ENCODE data around the gene IL4R.
"Not testable (repeated sequence)": the region's sequence is repeated elsewhere in the genome, so short reads cannot be mapped to it uniquely, and the experiment has no call there.

Gene IL4R

DNA sequence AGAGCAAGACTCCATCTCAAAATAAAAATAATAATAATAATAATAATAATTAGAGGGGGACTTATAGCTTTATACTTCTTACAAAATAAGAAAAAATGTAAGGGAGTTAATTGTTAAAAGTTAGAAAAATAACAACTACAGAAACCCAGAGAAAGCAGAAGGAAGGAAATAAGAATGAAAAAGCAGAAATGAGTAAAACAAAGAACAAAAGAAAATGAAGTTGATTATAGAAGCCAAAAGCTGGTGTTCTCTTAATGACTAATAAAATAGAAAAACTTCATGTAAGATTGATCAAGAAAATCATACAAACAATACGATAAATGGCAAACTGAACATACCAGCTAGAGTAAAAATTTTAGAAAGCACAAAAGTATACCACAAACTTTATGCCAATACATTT, 38.4 kb upstream of the IL4R start:
- Mint-ChIP-seq H3K27me3 (ENCODE audit: low read depth) (no peaks in the 10 kb centered on the region), H3K9me3 (peaks cover 7% of the 10 kb centered on the region), H3K27ac (peak overlapping the region; percentile 59), H3K36me3 (ENCODE audit: low read depth) (peaks cover 11% of the 10 kb centered on the region), H3K4me1 (ENCODE audit: low read depth) (peaks cover 61% of the 10 kb centered on the region), H3K4me3 (peak overlapping the region; percentile 1)
- DNase-seq (ENCODE audit: low spot score): no peak

GRCh38 chr16:27281243-27281642, 32.5 kb upstream of the IL4R start:
- peaks cover 35% of the 10 kb centered on the region for H3K36me3 Mint-ChIP-seq (ENCODE audit: low read depth)
- peak; percentile 41 for DNase-seq (ENCODE audit: low spot score)
- H3K9me3 Mint-ChIP-seq: peaks cover 3% of the 10 kb centered on the region
- peak overlapping the region; percentile 88 for H3K27ac Mint-ChIP-seq
- no peaks in the 10 kb centered on the region for H3K27me3 Mint-ChIP-seq (ENCODE audit: low read depth)
- peaks cover 59% of the 10 kb centered on the region for H3K4me1 Mint-ChIP-seq (ENCODE audit: low read depth)
- H3K4me3 Mint-ChIP-seq: peak overlapping the region; percentile 85

DNA sequence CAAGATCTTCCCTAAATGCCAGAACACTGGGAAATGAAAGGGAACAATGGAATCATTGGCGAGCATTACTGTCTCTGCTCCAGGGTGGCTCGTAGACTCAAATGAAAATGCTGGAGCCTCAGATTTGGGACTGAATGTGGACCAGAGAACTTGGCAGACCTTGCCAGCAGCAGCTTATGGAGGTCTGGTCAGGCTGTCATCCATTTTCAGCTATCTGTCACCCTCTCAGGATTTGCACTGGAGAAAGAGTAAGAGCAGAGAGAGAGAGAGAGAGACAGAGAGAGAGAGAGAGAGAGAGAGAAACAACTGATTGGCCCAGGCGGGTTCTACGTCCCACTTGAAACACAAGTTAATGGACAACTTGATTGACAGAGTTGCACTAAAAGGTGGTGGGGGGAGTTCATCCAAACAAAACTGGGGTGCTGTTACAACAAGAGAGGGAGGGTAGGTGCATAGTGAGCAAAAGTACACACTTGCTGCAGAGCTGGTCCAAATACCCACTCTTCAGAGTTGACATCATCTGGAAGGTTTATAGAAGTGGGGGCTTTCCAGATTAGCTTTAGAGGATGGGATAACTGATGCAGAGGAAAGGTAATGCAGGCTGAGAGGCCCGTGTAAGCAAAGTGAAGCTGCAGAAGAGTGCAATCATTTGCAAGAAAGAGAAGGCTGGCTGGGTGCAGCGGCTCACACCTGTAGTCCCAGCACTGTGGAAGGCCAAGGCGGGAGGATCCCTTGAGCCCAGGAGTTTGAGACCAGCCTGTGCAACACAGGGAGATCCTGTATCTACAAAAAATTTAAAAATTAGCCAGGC, 28.7 kb upstream of the IL4R start:
- Mint-ChIP-seq H3K27ac (peak overlapping the region; percentile 74), H3K4me3 (peak overlapping the region; percentile 56), H3K4me1 (ENCODE audit: low read depth) (peaks cover 72% of the 10 kb centered on the region), H3K27me3 (ENCODE audit: low read depth) (no peaks in the 10 kb centered on the region), H3K36me3 (ENCODE audit: low read depth) (peaks cover 61% of the 10 kb centered on the region), H3K9me3 (peaks cover 7% of the 10 kb centered on the region)
- DNase-seq (ENCODE audit: low spot score): no peak

DNA sequence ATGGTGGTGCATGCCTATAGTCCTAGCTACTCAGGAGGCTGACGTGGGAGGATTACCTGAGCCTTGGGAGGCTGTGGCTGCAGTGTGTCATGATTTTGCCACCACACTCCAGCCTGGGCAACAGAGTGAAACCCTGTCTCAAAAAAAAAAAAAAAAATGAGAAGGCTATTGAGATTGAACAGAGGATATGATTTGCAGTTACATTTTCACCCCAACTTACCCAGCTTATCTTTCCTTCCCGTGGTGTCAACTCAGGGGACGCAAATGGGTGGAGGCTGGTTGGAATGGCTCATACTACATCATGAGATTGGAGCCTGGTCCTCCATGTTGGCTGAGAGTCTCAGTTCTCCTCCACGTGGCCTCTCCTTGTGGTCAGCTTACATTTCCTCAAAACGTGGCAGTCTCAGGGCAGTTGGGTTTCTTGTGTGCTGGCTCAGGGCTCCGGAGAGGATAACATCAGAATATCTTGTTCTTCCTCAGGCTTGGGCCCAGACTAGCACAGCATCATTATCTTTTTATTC, 28.0 kb upstream of the IL4R start:
- peaks cover 79% of the 10 kb centered on the region for H3K4me1 Mint-ChIP-seq (ENCODE audit: low read depth)
- peak; percentile 56 for DNase-seq (ENCODE audit: low spot score)
- H3K27ac Mint-ChIP-seq: peak overlapping the region; percentile 74
- H3K9me3 Mint-ChIP-seq: peaks cover 7% of the 10 kb centered on the region
- H3K36me3 Mint-ChIP-seq (ENCODE audit: low read depth): peaks cover 67% of the 10 kb centered on the region
- no peaks in the 10 kb centered on the region for H3K27me3 Mint-ChIP-seq (ENCODE audit: low read depth)
- H3K4me3 Mint-ChIP-seq: peak overlapping the region; percentile 56

- H3K4me3 Mint-ChIP-seq: no peak overlapping the region
- peaks cover 81% of the 10 kb centered on the region for H3K4me1 Mint-ChIP-seq (ENCODE audit: low read depth)
- DNase-seq (ENCODE audit: low spot score): no peak
- H3K9me3 Mint-ChIP-seq: peaks cover 7% of the 10 kb centered on the region
- peaks cover 65% of the 10 kb centered on the region for H3K36me3 Mint-ChIP-seq (ENCODE audit: low read depth)
- no peaks in the 10 kb centered on the region for H3K27me3 Mint-ChIP-seq (ENCODE audit: low read depth)
- peak overlapping the region; percentile 74 for H3K27ac Mint-ChIP-seq
Observed at GRCh38 chr16:27286451-27286850, 27.3 kb upstream of the IL4R start.

GRCh38 chr16:27287051-27287811, 26.5 kb upstream of the IL4R start:
- Mint-ChIP-seq H3K27ac (no peak overlapping the region), H3K9me3 (peaks cover 7% of the 10 kb centered on the region), H3K4me1 (ENCODE audit: low read depth) (peaks cover 81% of the 10 kb centered on the region), H3K27me3 (ENCODE audit: low read depth) (no peaks in the 10 kb centered on the region), H3K36me3 (ENCODE audit: low read depth) (peaks cover 65% of the 10 kb centered on the region), H3K4me3 (no peak overlapping the region)
- DNase-seq (ENCODE audit: low spot score): no peak

GRCh38 chr16:27287887-27288286, 25.9 kb upstream of the IL4R start:
- H3K27ac Mint-ChIP-seq: peak overlapping the region; percentile 58

DNA sequence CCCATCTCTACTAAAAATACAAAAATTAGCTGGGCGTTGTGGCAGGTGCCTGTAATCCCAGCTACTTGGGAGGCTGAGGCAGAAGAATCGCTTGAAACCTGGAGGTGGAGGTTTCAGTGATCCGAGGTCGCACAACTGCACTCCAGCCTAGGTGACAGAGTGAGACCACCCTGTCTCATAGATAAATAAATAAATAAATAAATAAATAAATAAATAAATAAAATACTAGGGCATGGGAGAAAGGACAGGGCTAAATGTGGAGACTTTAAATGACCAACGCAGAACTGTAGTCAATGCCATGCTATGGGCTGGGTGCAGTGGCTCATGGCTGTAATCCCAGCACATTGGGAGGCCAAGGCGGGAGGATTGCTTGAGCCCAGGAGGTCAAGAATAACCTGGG, 25.5 kb upstream of the IL4R start:
- H3K9me3 Mint-ChIP-seq; DNase-seq (ENCODE audit: low spot score); H3K27me3 Mint-ChIP-seq (ENCODE audit: low read depth): not testable (repeated sequence)
- Mint-ChIP-seq H3K27ac (peak overlapping the region; percentile 76), H3K4me3 (peak overlapping the region; percentile 49), H3K36me3 (ENCODE audit: low read depth) (peaks cover 60% of the 10 kb centered on the region), H3K4me1 (ENCODE audit: low read depth) (peaks cover 78% of the 10 kb centered on the region)

More at GRCh38 chr16:27287887-27288286, 25.9 kb upstream of the IL4R start:
- Mint-ChIP-seq H3K36me3 (ENCODE audit: low read depth) (peaks cover 61% of the 10 kb centered on the region), H3K4me1 (ENCODE audit: low read depth) (peaks cover 79% of the 10 kb centered on the region), H3K27me3 (ENCODE audit: low read depth) (no peaks in the 10 kb centered on the region), H3K4me3 (no peak overlapping the region), H3K9me3 (peaks cover 7% of the 10 kb centered on the region)
- no peak for DNase-seq (ENCODE audit: low spot score)

GRCh38 chr16:27289669-27290068, 24.1 kb upstream of the IL4R start:
- peaks cover 50% of the 10 kb centered on the region for H3K36me3 Mint-ChIP-seq (ENCODE audit: low read depth)

DNA sequence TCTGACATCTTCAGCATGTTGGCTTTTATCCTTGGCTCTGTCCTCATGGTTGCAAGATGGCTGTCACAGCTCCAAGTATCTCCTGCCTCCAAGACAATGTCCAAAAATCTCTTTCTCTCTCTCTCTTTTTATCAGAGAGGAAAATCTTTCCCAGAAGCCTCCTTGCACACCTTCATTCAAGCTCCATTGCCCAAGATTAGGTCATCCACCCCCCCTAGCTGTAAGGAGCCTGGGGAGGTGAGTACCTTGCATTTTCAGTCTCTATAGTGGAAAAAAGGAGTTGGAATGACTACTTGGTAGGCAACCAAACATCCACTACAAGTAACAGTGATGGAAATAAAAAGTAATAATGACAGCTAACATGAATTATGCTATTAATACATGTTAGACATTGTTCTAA, 23.2 kb upstream of the IL4R start:
- peaks cover 66% of the 10 kb centered on the region for H3K4me1 Mint-ChIP-seq (ENCODE audit: low read depth)
- DNase-seq (ENCODE audit: low spot score): no peak
- peaks cover 7% of the 10 kb centered on the region for H3K9me3 Mint-ChIP-seq
- H3K27ac Mint-ChIP-seq: peak overlapping the region; percentile 81
- H3K36me3 Mint-ChIP-seq (ENCODE audit: low read depth): peaks cover 42% of the 10 kb centered on the region
- H3K4me3 Mint-ChIP-seq: peak overlapping the region; percentile 5
- no peaks in the 10 kb centered on the region for H3K27me3 Mint-ChIP-seq (ENCODE audit: low read depth)

More at GRCh38 chr16:27289669-27290068, 24.1 kb upstream of the IL4R start:
- Mint-ChIP-seq H3K27me3 (ENCODE audit: low read depth) (no peaks in the 10 kb centered on the region), H3K4me3 (peak overlapping the region; percentile 64), H3K9me3 (peaks cover 7% of the 10 kb centered on the region), H3K4me1 (ENCODE audit: low read depth) (peaks cover 69% of the 10 kb centered on the region), H3K27ac (peak overlapping the region; percentile 81)
- no peak for DNase-seq (ENCODE audit: low spot score)

DNA sequence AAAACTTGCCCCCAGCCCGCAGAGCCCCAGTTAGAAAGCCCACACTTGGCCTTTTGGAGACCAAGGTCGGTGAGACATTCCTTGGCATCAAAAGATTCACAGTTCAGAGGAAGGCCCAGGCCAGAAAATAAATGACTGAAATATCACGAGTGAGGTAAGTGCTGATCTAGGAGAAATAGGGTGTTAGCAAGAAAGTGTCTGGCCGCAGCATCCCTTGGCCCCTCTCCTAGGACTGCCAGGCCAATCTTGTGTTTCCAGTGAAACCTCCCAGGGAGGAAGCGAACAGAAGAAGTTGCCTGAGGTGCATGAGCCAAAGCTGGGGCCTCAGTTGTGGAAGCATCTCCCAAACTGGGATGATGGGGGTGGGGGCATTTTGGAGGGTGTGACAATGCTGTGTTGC, 22.7 kb upstream of the IL4R start:
- peaks cover 37% of the 10 kb centered on the region for H3K36me3 Mint-ChIP-seq (ENCODE audit: low read depth)
- no peaks in the 10 kb centered on the region for H3K27me3 Mint-ChIP-seq (ENCODE audit: low read depth)
- H3K4me3 Mint-ChIP-seq: no peak overlapping the region
- H3K27ac Mint-ChIP-seq: no peak overlapping the region
- peaks cover 66% of the 10 kb centered on the region for H3K4me1 Mint-ChIP-seq (ENCODE audit: low read depth)
- H3K9me3 Mint-ChIP-seq: peaks cover 7% of the 10 kb centered on the region
- no peak for DNase-seq (ENCODE audit: low spot score)

- Mint-ChIP-seq H3K27me3 (ENCODE audit: low read depth) (no peaks in the 10 kb centered on the region), H3K4me3 (no peak overlapping the region), H3K36me3 (ENCODE audit: low read depth) (peaks cover 36% of the 10 kb centered on the region), H3K27ac (peak overlapping the region; percentile 13), H3K4me1 (ENCODE audit: low read depth) (peaks cover 67% of the 10 kb centered on the region), H3K9me3 (peaks cover 7% of the 10 kb centered on the region)
- no peak for DNase-seq (ENCODE audit: low spot score)
Observed at GRCh38 chr16:27291722-27292240, 22.0 kb upstream of the IL4R start.

- DNase-seq (ENCODE audit: low spot score): no peak
- H3K27ac Mint-ChIP-seq: peak overlapping the region; percentile 17
- no peak overlapping the region for H3K4me3 Mint-ChIP-seq
- no peaks in the 10 kb centered on the region for H3K9me3 Mint-ChIP-seq
- peaks cover 64% of the 10 kb centered on the region for H3K4me1 Mint-ChIP-seq (ENCODE audit: low read depth)
- H3K27me3 Mint-ChIP-seq (ENCODE audit: low read depth): no peaks in the 10 kb centered on the region
- H3K36me3 Mint-ChIP-seq (ENCODE audit: low read depth): peaks cover 28% of the 10 kb centered on the region
Observed at GRCh38 chr16:27293343-27293742, 20.4 kb upstream of the IL4R start.

- Mint-ChIP-seq H3K9me3 (no peaks in the 10 kb centered on the region), H3K4me3 (no peak overlapping the region), H3K27ac (no peak overlapping the region), H3K36me3 (ENCODE audit: low read depth) (peaks cover 27% of the 10 kb centered on the region), H3K4me1 (ENCODE audit: low read depth) (peaks cover 46% of the 10 kb centered on the region), H3K27me3 (ENCODE audit: low read depth) (no peaks in the 10 kb centered on the region)
- no peak for DNase-seq (ENCODE audit: low spot score)
Observed at GRCh38 chr16:27298132-27298531, 15.6 kb upstream of the IL4R start.

All from T-helper 2 cell treated with Interferon-gamma antibody and Interleukin-4, amounts not matched to agents 5 μg/mL and 100 μg/mL, for 36 hours (primary cell).